ENCODE data around the gene CRTC1.

Gene CRTC1

DNA sequence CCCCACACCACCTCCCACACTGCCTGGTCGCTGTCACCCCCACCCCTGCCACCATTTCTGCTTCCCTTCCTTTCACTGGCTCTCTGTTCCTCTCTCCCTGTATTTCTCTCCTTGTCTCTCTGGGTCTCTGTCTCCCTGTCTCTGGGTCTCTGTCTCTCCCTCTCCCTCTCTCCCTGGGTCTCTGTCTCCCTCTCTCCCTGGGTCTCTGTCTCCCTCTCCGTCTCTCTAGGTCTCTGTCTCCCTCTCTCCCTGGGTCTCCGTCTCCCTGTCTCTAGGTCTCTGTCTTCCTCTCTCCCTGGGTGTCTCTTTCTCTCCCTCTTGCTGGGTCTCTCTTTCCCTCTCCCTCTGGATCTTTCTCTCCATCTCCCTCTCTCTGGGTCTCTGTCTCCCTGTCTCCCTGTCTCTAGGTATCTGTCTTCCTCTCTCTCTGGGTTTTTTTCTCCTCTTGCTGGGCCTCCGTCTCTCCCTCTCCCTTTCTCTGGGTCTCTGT is 25.1 kb upstream of the CRTC1 start:
- TF ChIP-seq, protein P1, sequence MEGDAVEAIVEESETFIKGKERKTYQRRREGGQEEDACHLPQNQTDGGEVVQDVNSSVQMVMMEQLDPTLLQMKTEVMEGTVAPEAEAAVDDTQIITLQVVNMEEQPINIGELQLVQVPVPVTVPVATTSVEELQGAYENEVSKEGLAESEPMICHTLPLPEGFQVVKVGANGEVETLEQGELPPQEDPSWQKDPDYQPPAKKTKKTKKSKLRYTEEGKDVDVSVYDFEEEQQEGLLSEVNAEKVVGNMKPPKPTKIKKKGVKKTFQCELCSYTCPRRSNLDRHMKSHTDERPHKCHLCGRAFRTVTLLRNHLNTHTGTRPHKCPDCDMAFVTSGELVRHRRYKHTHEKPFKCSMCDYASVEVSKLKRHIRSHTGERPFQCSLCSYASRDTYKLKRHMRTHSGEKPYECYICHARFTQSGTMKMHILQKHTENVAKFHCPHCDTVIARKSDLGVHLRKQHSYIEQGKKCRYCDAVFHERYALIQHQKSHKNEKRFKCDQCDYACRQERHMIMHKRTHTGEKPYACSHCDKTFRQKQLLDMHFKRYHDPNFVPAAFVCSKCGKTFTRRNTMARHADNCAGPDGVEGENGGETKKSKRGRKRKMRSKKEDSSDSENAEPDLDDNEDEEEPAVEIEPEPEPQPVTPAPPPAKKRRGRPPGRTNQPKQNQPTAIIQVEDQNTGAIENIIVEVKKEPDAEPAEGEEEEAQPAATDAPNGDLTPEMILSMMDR (IDR thresholded peaks at IDR 0.05; ENCODE audit: low read depth, low read length, missing control alignments), result no peak
- DNase-seq (ENCODE audit: extremely low read depth, low read depth), result no peak
- H3K4me3 ChIP-seq (replicated peaks; ENCODE audit: low read depth, low read length), result no peak overlapping the region

DNA sequence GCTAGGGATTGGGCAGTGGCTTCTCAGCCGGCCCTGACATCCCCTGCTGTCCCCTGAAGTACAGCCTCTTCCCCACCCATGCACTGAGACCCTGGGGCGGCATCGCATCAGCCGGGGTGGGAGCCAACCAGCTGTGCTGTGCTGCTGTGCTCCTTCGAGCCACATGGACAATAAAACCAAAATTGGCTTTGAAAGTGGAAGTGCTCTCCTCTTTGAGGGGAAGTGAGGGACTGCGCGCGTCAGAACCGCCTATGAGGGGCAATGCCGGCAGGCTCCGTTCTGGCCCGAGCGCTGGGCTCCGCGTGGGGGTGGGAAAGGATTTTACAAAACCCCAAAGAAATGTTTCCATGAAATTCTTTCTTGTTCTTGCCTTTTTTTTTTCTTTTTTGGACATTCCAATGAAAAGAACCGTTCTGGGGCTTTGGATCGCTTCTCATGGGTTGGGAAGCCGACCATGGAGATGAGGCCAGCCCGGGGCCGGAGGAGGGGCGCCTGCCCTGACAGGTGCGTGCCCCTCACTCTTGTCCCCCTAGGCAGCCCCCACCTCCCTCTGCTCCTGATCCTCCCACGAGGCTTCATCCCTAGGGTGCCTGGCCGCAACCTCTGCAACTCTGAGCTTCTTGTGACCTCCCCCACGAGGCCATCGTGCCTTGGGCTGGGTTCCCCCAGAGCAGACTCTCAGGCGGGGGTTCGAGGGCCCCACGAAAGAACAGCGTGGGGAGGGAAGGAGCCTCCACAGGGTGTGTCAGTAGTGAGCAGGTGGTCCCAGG is 24.0 kb upstream of the CRTC1 start:
- no peak for DNase-seq (ENCODE audit: extremely low read depth, low read depth)
- no peak overlapping the region for H3K4me3 ChIP-seq (replicated peaks; ENCODE audit: low read depth, low read length)
- TF ChIP-seq, protein P1 (IDR thresholded peaks at IDR 0.05; ENCODE audit: low read depth, low read length, missing control alignments), result no peak

DNA sequence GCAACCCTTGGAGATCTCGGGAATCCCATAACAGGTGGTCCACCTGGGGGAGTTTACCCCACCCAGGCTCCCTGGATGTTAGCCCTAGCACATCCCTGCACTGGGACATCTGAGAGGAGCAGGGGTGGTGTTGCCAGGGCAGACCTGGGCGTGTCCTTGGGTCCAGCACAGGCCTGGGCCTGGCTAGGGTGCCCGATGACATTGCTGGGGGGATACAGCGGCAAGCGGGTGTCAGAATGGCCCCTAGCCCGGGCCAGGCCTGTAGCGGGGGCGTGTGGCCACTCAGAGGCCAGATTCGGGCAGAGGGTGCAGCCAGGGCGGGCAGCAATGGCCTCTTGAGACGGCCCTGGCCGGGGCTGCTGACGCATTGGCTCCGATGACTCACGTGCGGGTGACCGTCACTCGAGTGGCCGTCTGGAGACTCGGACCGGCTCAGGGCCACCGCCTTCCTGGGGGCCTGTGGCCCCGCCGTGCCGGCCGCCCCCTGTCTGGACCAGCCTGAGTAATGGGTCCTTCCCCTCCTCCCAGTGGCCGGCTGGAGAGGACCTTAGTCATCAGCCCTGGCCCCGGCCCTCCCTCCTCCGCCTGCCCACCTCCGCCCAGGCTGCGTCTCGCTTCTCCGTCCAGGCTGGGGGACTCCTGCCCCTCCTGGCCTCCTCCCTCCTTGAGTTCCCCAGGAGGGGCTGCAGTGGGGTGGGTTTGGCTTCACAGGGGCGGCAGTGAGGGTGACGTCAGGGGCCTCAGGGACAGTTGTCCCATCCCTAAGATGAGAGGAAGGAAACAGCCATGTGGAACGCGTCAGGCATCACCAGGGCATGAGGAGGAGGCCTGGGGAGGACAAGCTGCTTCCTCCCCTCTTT is 23.2 kb upstream of the CRTC1 start:
- no peak for DNase-seq (ENCODE audit: extremely low read depth, low read depth)
- TF ChIP-seq, protein P1 (IDR thresholded peaks at IDR 0.05; ENCODE audit: low read depth, low read length, missing control alignments), result no peak
- no peak overlapping the region for H3K4me3 ChIP-seq (replicated peaks; ENCODE audit: low read depth, low read length)

DNA sequence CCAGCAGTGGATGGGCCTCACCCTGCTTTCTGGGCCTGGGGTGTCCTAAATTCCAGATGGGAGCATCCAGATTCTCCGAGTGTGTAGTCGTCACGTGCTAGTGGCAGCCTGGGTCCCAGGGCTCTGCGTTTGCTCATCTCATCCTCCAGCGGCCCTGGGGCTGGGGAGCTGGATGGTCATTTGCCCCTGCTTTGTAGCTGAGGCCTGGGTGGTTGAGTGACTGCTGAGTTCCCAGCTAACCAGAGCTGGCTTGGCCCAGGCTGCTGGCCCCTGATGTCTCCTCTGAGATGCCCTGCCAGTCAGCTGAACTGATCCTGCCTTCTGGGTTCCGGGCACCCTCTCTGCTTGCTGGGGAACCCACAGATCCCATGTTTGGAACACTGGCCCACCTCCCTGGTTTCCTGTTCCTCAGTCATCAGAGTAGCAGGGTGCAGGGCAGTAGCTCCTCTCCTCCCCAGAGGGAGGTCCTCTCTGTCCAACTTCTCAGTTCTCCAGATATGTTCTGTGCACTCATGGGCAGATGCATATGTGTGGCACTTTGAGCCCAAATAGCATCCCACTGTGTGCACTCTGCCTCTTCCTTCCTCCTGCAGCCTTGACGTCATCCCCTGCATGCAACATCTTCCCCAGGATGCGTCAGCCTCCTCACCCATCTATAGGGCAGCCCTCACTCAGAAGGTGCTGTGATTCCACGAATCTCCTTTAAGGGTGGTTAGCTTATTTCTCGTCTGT is 22.4 kb upstream of the CRTC1 start:
- TF ChIP-seq, protein P1 (IDR thresholded peaks at IDR 0.05; ENCODE audit: low read depth, low read length, missing control alignments), result no peak
- no peak overlapping the region for H3K4me3 ChIP-seq (replicated peaks; ENCODE audit: low read depth, low read length)
- no peak for DNase-seq (ENCODE audit: extremely low read depth, low read depth)

DNA sequence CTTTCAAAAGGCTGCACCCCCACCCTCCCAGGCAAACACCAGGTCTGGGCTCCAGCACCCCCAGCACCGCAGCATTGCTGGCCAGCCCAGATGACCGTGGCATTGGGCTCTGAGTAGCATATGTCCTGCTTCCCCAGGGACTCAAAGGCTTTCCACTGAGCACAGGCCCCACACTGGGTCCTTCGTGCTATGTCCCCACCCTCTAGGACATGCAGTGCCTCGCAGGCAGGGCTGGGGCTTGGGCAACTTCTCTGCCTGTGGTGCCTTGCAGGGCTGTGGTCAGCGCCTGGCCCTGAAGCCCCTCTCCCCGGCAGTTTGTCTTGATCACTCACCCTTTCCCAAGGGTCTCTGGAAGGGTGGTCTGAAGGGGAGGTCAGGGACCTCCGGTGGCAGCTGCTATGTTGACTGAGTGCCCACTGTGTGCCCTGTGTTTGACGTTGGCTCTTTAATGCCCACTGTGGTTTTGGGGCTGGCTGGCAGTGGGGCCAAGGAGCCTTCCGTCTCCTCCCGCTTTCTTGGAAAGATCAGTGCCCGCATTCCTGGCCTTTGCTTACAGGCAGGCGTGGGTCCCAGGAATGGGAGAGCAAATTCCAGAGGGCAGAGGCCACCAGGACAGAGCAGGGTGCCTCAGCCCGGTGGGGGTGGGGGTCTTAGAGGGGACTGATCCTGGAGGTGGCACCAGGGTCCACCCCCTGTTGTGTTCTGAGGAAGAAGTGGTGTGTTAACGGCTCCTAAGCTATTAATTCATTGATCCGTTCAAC is 20.3 kb upstream of the CRTC1 start:
- TF ChIP-seq, protein P1 (IDR thresholded peaks at IDR 0.05; ENCODE audit: low read depth, low read length, missing control alignments), result no peak
- no peak for DNase-seq (ENCODE audit: extremely low read depth, low read depth)

More for the DNA sequence above, 20.3 kb upstream of the CRTC1 start:
- H3K4me3 ChIP-seq (replicated peaks; ENCODE audit: low read depth, low read length), result no peak overlapping the region

Data from HFF-Myc (cell line).